ENCODE measurements around the gene USH1G. TPM values are rescaled to one million over a fixed set of nuclear protein-coding genes. Genes with fewer than 3 reads are reported as not detected.

USH1G gene
- total and polyA plus RNA-seq, 2 of the 13 experiments (the other 11 are each of a cell fraction or from before 2014, with no cell fraction given), result 0.04 TPM; not detected in 1

DNA sequence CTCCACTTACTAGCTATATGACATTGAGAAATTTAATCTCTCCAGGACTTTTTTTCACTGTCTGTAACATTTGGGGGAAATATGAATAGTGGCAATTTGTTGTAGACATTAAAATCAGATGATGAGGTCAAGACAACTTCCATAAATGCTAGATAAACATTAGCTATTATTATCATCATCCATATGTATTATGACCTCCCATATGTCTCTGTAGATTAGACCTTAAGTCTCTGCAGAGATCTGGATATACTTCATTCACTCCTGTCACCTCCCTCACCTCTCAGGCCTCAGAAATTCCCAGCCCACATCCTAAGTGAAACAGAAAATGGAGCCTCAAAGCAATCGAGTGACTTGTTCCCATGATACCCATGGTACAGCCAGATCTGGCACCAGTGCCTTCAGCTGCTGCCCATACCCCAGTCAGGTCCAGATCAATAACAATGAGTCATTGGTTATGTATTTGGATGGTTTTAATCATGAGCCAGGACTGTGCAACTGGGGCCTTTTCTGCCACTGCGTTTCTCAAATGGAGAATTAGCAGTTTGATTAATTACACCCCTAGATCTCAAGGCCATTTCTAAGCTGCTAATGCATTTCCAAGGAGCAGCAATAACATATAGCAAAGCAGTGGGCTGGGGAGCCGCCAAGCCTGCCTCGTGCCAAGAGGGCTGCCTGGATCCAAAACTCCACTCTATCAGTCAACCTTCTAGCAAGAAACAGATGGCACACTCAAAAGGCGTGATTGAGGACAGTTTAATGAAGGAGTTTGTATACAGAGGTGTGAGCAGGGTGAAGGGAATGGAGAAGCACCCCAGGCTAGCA lies 47.7 kb downstream of the USH1G start:
- DNase-seq (ENCODE audit: low spot score), result no peak
- in situ Hi-C loops (cut with HindIII; ENCODE audit: extremely low pct_ligation_motif_present, low pct_unique_long_range_greater_than_20kb), result no loop called here
- FAIRE-seq, result no peak
- ChIA-PET CTCF (ENCODE audit: low intra/inter-chr PET ratio, low total read pairs) (no interaction called here), POLR2A (interaction anchor here (1.1 to 1.3 kb wide), 2 partner anchors 10 to 125 kb away, joined by 3 read pairs; no protein-coding TSS in a partner anchor)
- Histone ChIP-seq H3K4me2 (ENCODE audit: low read depth, low read length) (peak overlapping the region; percentile 38), H3K4me3 (replicated peaks in 1 of 3; ENCODE audit: insufficient read depth in 1 of 3, low read depth in 2 of 3, low read length in 3 of 3) (no peak overlapping the region), H3K27ac (ENCODE audit: extremely low read length, insufficient read depth, low read length) (no peak overlapping the region), H3K36me3 (replicated peaks in 1 of 2; ENCODE audit: control insufficient read depth in 1 of 2, insufficient read depth in 2 of 2, low read length in 2 of 2) (no peaks in the 10 kb centered on the region), H3K27me3 (ENCODE audit: control insufficient read depth in 1 of 2, insufficient read depth in 2 of 2, low read length in 2 of 2) (peaks cover 4 to 27% of the 10 kb centered on the region in 2 experiments; a peak in 4 of 5 replicates), H3K9ac (ENCODE audit: insufficient read depth, low read depth, low read length) (no peak overlapping the region), H3K4me1 (ENCODE audit: insufficient read depth, low read length) (peaks cover 70% of the 10 kb centered on the region), H2AFZ (ENCODE audit: low read length) (no peak overlapping the region), H4K20me1 (ENCODE audit: insufficient read depth, low read length) (no peaks in the 10 kb centered on the region), H3K9me3 (ENCODE audit: low read length) (no peaks in the 10 kb centered on the region), H3K79me2 (ENCODE audit: insufficient read depth, low read length) (peaks cover 11% of the 10 kb centered on the region)
- WGBS (ENCODE audit: low lambda C conversion rate), result 20% methylated on average over 5 of the region's 5 CpGs
- no TSS peak for BruUV-seq (replicated peaks)
- intact Hi-C loops (cut with micrococcal nuclease; ENCODE audit: unreplicated experiment), result no loop called here
- ATAC-seq, result no peak
- TF ChIP-seq, protein P1, sequence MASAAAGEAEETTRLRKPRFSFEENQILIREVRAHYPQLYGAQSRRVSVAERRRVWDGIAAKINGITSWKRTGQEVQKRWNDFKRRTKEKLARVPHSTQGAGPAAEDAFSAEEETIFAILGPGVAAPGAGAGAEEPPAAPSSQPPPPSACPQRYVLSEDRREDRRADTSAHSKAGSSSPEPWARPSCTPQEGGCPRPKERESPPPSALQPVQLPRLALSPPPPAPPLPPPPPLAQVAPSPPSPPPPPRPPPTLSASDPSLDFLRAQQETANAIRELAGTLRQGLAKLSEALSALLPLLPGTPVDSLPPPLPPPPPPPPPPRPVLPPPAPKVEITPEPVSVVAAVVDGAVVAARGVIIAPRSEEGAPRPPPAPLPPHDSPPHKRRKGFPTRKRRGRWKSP (CRISPR knock-in tag; IDR thresholded peaks at IDR 0.05), result no peak
- peak; percentile 87 for TF ChIP-seq FOSL2 (CRISPR knock-in tag; IDR thresholded peaks at IDR 0.05)

DNA sequence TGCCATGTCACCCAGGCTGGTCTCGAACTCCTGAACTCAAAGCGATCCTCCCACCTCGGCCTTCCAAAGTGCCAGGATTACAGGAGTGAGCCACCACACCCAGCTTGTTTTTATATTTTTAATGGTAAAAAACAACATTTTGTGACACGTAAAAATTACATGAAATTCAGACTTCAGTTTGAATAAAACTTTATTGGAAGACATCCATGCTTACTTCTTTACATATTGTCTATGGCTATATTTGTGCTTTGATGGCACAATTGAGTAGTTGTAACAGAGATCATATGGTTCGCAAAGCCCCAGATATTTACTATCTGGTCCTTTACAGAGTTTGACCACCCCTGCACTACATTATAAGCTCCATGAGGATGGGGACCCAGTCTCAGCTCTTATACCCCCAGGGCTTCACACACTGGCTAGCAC lies 48.4 kb downstream of the USH1G start:
- Histone ChIP-seq H3K27ac (ENCODE audit: extremely low read length, insufficient read depth, low read length) (no peak overlapping the region), H4K20me1 (ENCODE audit: insufficient read depth, low read length) (no peaks in the 10 kb centered on the region), H2AFZ (ENCODE audit: low read length) (no peak overlapping the region), H3K9me3 (ENCODE audit: low read length) (no peaks in the 10 kb centered on the region), H3K4me3 (replicated peaks in 1 of 3; ENCODE audit: insufficient read depth in 1 of 3, low read depth in 2 of 3, low read length in 3 of 3) (no peak overlapping the region), H3K36me3 (replicated peaks in 1 of 2; ENCODE audit: control insufficient read depth in 1 of 2, insufficient read depth in 2 of 2, low read length in 2 of 2) (peaks cover 0 to 1% of the 10 kb centered on the region in 2 experiments; a peak in 1 of 5 replicates), H3K27me3 (ENCODE audit: control insufficient read depth in 1 of 2, insufficient read depth in 2 of 2, low read length in 2 of 2) (peaks cover 2 to 21% of the 10 kb centered on the region in 2 experiments; a peak in 4 of 5 replicates), H3K79me2 (ENCODE audit: insufficient read depth, low read length) (peaks cover 11% of the 10 kb centered on the region), H3K4me1 (ENCODE audit: insufficient read depth, low read length) (peaks cover 77% of the 10 kb centered on the region), H3K9ac (ENCODE audit: insufficient read depth, low read depth, low read length) (no peak overlapping the region), H3K4me2 (ENCODE audit: low read depth, low read length) (peak overlapping the region; percentile 85; the same call in 1 of the 2 replicates)
- ChIA-PET POLR2A (interaction anchor here (1.1 to 2.1 kb wide), 3 partner anchors 9 to 444 kb away, joined by 3 to 14 read pairs (median 3); no protein-coding TSS in a partner anchor), CTCF (ENCODE audit: low intra/inter-chr PET ratio, low total read pairs) (no interaction called here)
- WGBS (ENCODE audit: low lambda C conversion rate), result 94% methylated on average over 5 of the region's 5 CpGs
- in situ Hi-C loops (cut with HindIII; ENCODE audit: extremely low pct_ligation_motif_present, low pct_unique_long_range_greater_than_20kb), result no loop called here
- BruUV-seq (replicated peaks), result no TSS peak
- no peak for FAIRE-seq
- ATAC-seq, result no peak
- no peak for DNase-seq (ENCODE audit: low spot score)
- intact Hi-C loops (cut with micrococcal nuclease; ENCODE audit: unreplicated experiment), result no loop called here
- TF ChIP-seq ZBTB40 (IDR thresholded peaks at IDR 0.05) (peak; percentile 51; the same call in 1 of the 2 replicates), ZBTB40 (CRISPR knock-in tag; IDR thresholded peaks at IDR 0.05) (peak; percentile 96), YY1 (IDR thresholded peaks at IDR 0.05; ENCODE audit: insufficient read depth, insufficient replicate concordance, low read depth, low read length) (no peak)

Measured in HepG2 (cell line).